Right renal pelvis (tissue), 4 donors: ENCODE measurements around the gene NTN4. TPM values are rescaled to one million over a fixed set of nuclear protein-coding genes. Genes with fewer than 3 reads are reported as not detected.
A peak's percentile ranks its signal among the peaks of the same experiment; 100 is the strongest.
"Not testable (repeated sequence)": the region's sequence is repeated elsewhere in the genome, so short reads cannot be mapped to it uniquely, and the experiment has no call there.

Experiments used
- DNase-seq, 4 donors: peaks; one replicate each; pipeline ENCODE4 v3.0.0-alpha.2; 2013; ENCODE audit warnings: low read depth in 4 of 4, low spot score in 3 of 4, missing footprints in 1 of 4
- polyA plus RNA-seq, 4 donors: library from polyadenylated mRNA; unstranded; fragments of 120-200 nt; gene quantifications; one replicate each; pipeline ENCODE4 v1.2.1, GENCODE V29; 2013; ENCODE audit not compliant: insufficient read length in 4 of 4

NTN4 gene
- polyA plus RNA-seq, 4 donors, result 101 to 137 (median 112) TPM

GRCh38 chr12:95759718-95760117 is 30.8 kb downstream of the NTN4 start:
- DNase-seq, result no peak

DNA sequence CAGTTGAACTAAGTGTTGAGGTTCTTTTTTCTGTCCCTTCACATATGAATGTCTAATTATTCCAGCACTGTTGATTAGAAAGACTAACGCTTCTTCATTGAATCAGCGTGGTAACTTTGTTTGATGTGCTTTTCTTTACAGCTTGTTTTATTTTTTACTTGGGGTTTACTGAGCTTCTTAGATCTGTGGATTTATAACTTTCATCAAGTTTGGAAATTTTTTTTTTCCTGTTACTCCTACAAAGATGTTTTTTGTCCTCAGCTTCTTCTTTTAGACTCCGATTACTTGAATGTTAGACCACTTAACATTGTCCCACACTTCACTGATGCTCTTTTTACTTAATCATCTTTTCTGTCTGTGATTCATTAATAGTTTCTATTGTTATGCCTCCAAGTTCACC is 31.5 kb downstream of the NTN4 start:
- DNase-seq, result no peak

DNA sequence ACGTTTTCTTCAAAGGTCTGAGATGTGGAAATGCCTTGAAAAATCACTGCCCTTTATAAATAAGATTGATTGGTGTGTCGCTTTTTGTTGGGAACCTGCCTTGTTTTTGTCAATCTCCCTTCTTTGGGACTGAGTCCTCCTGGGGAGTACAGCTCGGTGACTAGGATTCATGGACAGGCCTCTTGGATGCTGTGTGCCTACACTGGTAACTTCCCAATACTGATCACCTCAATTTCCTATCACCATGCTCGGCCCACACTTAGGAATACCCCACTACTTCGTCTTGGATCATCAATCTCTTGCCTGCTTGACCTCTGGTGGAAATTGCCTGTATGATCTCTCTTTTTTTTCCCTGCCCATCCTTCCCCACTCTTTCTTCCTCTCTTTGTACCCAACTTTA is 34.2 kb downstream of the NTN4 start:
- DNase-seq, result no peak

DNA sequence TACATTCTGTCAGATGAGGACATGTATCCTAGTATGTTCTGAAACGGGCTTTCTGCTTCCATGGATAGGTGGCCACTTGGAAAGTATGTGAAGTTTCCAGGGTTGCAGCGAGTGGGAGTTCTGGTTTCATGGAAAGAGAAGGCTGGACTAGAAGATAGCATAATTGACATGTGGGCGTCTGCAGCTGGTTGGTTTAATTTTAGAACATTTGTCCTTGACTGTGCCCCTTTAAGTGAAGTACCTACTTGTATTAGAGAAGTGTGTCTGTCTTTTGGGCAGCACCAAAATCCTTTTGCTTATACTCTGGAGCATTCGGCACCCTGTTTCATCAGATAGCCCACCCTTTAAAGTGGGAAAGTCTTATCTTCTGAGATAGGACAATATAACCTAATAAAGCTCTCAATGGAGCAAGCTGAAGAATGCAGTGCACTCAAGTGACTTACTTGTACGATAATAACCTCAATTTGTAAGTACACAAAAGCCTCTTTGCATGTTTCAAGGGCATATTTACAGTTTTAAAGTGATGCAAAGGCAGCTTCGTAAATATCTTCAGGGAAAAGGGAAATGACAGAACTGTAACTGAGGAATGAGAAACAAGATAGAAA is 35.2 kb downstream of the NTN4 start:
- no peak for DNase-seq

DNA sequence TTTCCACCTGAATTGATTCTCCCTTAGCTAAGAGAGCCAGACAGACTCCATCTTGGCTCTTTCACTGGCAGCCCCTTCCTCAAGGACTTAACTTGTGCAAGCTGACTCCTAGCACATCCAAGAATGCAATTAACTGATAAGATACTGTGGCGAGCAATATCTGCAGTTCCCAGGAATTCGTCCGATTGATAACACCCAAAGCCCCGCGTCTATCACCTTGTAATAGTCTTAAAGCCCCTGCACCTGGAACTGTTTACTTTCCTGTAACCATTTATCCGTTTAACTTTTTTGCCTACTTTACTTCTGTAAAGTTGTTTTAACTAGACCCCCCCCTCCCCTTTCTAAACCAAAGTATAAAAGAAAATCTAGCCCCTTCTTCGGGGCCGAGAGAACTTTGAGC is 44.5 kb downstream of the NTN4 start:
- not testable (repeated sequence) for DNase-seq

GRCh38 chr12:95742586-95742985 is 48.0 kb downstream of the NTN4 start:
- DNase-seq, result no peak

DNA sequence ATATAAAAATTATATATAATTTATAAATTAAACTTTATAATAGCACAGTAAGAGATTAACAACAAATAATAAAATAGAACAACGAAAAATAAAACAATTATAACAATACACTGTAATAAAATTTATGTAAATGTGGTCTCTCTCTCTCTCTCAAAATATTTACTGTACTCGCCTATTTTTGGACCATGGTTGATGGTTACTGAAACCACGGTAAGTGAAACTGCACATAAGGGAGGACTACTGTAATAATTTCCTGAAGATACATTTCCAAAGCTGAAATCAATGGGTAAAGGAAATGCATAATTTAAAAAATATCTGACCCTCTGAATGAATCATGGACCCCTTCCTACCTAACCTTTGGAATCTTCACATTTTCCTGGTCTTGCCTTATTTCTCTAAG is 48.9 kb downstream of the NTN4 start:
- no peak for DNase-seq

- DNase-seq, result no peak
Observed at GRCh38 chr12:95740751-95741150, 49.8 kb downstream of the NTN4 start.

DNA sequence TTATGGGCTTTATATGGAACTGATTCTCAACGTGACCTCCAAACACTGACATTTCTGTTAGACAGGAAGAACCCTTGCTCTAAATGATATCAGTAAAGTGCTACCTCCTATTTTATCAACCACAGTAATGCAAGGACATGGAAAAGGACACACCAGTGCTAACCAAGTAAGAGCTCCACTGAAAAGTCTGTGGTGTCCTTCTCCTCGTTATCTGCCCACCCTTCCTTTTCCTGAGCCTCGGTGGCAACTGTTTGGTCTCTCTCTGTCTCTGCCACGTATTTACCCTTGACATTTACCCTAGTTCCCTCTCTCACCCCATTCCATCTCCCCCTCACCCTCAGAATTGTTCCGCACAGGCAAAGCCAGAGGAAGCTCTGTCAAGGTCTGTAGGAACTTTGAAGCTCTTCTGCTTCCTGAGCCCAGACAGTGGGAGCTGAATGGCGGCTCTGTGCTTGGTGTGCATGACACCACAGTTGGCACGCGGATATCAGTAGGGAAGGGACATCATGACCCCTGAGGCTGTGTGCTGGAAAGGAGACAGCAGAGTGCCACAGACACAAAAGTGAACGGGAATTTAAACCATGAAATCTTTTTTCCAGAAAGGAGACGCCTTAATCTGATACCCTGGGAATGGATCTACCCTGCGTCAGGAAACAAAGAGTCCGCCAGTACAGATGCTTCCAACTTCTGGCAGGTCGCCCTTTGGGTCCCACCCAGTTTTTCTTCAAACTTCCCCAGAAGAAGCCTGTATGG is 50.8 kb downstream of the NTN4 start:
- no peak for DNase-seq

GRCh38 chr12:95738024-95738611 is 52.4 kb downstream of the NTN4 start:
- DNase-seq, result no peak

GRCh38 chr12:95736631-95737030 is 53.9 kb downstream of the NTN4 start:
- no peak for DNase-seq

DNA sequence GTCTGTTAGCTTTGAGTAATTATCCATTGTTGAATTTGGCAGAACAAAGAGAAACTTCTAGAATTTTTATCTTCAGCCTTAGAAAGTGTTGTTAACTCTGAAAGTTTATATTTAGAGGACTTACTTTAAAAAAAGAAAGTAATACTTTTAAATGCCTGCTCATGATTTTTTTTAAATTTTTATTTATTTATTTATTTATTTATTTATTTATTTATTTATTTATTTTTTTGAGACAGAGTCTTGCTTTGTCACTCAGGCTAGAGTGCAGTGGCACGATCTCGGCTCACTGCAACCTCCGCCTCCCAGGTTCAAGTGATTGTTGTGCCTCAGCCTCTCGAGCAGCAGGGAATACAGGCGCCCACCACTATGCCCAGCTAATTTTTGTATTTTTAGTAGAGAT is 54.8 kb downstream of the NTN4 start:
- DNase-seq, result not testable (repeated sequence)

DNA sequence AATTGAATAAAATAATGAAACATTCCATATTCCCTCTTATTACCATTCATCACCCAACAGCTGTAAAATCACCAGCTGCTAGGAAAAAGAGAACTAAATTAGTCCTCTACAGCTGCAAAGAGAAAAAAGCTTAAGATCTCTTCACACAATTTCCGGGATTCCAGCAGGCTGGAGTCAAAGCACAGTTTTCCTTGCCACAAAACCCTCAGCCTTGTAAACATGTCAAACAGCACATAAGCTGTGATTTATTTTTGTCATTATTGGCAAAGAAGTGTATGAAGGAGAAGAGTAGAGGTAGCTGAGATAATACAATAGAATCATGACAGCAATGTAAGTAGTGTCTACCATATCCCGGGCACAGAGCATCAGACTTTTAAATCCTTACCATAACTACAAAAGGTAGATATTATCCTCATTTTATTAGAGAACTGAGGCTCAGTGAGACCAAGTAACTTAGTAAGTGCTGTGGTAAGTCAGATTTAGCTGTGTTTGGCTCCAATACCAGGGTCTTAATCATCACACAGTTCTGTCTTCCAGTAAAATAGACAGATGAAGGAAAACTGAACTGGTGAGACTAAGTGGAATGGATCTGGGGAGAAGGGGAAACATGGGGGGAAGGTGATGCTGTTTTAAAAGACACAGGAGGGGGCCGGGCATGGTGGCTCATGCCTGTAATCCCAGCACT is 57.3 kb downstream of the NTN4 start:
- DNase-seq, result peak in 3 of 4 donors; percentile 31 to 43 (median 42)

DNA sequence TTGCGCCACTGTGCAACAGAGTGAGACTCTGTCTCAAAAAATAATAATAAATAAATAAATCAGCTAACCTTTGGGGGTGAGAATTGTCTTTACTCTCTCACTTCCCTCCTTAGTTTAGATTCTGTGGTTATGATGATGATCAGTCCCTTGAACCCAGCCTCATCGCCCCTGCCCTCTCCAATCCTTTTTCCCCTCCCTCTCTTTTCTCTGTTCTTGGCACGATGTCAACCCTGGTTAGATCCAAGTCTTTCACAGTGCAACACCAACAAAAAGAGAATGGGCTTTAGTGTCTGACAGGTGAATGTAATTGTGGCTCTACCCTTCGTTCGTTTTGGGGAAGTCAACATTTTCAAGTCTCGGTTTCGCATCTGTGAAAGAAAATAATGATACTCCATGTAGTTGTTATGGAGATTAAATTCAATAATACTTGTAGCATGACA is 59.0 kb downstream of the NTN4 start:
- no peak for DNase-seq

- no peak for DNase-seq
Observed at GRCh38 chr12:95730457-95730856, 60.1 kb downstream of the NTN4 start.

- no peak for DNase-seq
Observed at GRCh38 chr12:95726903-95727302, 63.7 kb downstream of the NTN4 start.

DNA sequence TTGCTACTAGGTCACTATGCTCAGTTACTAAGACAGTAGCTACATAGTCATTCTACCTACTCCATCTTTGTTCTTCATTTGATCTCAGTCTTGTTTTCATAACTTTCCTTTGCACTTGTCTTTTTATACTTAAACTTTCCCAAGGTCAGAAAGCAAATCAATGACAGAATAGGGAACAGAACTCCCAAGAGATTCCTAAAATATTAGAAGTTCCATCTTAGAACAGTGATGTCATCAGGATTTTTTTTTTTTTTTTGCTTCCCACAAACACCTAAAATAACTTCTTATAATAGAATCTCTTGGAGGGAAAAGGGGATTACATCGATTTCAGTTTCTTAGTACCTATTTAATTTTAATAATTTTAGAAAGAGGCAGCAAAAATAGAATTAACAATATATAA is 65.8 kb downstream of the NTN4 start:
- no peak for DNase-seq

GRCh38 chr12:95723693-95724384 is 66.7 kb downstream of the NTN4 start:
- no peak for DNase-seq

- no peak for DNase-seq
Observed at GRCh38 chr12:95721320-95721719, 69.2 kb downstream of the NTN4 start.

- no peak for DNase-seq
Observed at GRCh38 chr12:95720146-95720545, 70.4 kb downstream of the NTN4 start.

GRCh38 chr12:95718772-95719171 is 71.8 kb downstream of the NTN4 start:
- no peak for DNase-seq
